HG03196 (cell line): ENCODE results near the gene MFRP.

ENCODE experiments used
- ATAC-seq: cut with Tn5 transposase; IDR thresholded peaks from one replicate; pipeline ENCODE4 v1.9.1; 2021; ENCODE audit not compliant: unreplicated experiment

The MFRP gene

DNA sequence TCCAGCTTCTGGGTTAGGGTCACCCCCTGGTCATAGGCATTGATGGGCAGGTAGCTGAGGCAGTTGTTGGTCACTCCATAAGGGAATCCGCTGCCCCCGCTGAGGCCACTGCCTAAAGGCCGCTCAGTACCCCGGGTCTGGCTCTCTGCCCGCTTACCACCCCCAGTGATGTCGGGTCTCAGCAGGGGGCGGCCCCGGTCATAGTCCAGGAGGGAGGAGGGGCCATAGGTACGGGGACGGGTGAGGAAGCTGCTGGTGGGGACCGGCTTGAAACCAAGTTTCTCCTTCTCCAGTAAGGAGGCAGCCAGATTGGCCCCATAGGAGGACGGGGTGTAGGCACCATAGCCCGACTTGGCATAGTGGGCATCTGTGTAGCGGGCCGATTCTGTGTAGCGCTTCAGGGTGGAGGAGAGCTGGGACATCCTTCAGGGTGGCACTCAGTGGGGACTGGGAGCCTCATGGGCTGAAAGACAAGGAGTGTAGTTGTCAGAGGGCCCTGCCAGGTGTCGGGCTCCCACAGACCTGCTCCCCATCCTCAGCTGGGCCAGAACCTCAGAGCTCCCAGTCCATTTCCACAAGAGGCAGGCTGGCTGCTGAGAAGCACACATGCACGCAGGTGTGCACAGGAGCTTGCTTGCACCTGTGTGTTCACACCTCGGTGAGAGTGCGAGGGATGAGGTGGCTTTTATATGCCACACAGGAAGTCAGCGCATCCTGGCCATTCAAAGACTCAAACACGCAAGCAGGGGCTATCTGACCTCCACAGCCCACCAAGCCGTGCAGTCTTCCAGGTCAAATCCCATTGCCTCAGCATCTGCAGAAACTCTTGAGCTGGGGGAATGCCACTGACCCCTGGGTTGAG, 26.8 kb upstream of the MFRP start:
- ATAC-seq: no peak

DNA sequence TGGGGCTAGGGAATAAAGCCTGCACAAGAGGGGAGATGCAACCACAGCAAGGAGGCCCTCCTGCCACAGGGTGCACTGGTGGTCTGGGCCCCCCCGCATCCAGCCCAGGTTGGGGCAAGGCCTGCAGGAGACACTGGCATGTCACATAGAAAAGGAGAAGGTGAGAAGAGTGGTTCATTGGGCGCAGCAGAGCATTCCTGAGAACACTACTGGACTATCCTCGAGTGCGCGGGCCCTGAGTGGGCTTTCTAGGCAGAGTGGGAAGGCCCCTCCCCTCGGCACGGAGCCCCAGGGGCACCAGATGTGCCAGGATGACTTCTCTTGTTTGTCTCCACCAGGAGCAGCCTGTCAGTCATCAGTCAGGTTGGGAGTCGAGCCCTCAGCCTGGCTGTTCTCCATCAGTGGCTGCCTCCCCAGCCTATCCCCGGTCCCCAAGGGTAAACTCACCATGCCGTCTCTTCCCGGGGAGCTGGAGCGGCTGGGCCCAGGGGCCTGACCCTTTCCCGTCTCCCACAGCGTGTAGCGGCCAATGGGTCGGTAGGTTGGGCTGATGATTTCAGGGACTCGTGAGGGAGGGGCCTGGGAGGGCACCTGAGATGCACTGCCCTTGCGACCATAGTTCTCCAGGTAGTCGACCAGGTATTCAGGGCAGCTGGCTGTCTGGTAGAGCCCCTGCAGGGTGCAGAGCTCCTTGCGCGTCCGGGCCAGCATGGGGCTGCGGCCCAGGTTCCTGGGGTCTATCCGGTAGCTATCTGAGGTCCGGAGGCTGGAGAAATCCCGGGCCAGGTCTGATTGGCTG, 26.0 kb upstream of the MFRP start:
- ATAC-seq: no peak

DNA sequence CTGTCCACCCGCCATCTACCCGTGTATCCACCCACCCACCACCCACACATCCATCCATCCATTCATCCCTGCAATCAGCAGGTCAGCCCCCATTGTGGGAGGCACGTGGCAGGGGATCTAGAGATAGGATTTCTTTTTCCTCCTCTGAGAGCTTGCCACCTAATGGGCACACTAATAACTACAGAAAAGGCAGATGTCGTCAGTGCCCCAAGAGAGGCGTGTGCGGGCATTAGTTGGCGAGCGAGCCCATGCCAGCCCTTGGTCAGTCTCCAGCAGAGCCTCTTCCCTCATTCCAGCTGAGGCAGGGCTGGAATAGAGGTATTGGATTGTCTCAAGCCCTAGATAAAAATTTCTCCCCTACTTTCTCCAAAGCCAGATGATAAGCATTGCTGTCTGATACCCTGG, 25.3 kb upstream of the MFRP start:
- ATAC-seq: no peak

DNA sequence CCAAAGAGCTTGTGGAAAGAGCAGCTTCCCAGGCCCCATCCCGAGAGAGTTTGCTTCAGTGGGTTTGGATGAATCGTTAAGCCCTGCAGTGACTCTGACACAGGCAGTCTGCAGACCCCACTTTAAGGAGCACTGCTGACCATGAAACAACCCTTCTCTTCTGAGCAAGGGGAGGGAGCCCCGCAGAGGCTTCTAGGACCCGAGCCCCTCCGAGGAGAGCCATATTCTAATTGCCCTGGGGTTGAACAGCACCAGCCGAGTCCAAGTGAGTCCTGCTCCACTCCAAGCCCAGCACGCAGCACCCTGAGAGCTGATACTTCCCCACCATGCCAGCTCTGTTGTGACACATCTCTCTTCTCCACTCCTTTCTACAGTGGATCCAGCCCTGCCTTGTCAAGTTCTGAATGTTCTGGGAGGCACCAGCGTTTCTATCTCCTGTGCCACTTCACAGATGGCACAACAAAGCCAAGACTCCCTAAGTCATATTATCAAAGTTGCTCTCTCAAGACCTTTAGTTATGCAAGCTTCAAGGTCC, 24.6 kb upstream of the MFRP start:
- ATAC-seq: no peak

DNA sequence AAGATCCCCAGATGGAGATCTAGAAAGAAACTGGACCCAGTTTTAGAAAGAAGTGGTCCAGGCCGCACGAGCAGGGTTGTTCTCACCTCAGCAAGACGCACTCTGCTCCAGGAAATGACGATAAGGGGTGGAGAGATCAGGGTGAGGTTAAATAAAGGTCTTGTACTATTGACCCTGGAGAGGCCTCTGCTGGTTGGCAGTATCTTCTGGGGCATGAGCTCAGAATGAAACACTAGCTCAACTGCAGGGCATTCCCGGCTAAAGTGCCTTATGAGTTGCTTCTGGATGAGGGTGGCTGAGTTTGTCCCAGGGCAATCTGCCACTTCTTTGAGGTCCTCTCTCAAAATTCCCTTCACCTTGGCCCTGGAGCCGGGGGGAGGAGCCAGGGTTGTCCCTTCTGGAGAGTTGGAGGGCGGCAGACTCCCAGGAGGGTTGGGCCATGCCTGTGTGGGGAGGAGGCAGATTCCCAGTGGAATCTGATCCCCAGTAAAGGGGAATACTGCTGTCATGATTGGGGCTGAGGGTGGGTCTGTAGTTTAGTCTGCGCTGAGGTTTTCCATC, 24.1 kb upstream of the MFRP start:
- ATAC-seq: no peak

DNA sequence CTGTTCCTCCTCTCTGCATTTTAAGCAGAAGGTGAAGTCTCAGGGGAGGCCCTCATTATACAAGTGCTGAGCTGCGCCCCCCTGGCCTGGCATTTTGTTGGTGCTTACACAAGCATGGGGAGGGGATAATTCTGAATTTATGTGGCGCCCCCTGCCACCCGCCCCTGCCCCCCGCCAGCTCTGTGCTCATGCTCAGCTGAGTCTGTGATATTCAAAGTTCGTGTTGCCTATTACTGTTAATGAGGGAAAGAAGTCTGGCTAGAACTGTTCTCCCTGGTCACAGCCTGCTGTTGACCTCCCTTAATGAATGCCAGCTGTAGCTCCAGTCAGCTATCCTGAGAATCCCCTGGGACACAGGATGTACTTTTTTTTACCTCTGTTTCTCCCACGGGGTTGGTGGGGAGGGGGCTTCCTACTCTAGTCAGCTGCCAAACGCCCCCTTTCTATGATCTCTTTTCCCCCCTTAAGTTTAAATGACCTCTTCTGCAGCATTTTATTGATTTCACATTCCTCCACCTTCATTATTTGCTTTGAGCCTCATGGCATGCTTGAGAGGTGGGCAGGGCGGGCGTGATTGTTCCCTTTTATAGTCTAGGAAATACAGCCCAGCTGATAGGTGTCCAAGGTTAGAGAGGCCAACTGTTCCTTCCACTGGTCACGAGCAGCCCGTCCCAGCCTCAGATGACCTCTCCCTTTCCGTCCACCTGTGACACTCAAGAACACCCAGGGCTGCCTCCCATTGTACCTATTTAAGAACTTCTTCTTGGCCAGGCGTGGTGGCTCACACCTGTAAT, 22.8 kb upstream of the MFRP start:
- ATAC-seq: no peak

DNA sequence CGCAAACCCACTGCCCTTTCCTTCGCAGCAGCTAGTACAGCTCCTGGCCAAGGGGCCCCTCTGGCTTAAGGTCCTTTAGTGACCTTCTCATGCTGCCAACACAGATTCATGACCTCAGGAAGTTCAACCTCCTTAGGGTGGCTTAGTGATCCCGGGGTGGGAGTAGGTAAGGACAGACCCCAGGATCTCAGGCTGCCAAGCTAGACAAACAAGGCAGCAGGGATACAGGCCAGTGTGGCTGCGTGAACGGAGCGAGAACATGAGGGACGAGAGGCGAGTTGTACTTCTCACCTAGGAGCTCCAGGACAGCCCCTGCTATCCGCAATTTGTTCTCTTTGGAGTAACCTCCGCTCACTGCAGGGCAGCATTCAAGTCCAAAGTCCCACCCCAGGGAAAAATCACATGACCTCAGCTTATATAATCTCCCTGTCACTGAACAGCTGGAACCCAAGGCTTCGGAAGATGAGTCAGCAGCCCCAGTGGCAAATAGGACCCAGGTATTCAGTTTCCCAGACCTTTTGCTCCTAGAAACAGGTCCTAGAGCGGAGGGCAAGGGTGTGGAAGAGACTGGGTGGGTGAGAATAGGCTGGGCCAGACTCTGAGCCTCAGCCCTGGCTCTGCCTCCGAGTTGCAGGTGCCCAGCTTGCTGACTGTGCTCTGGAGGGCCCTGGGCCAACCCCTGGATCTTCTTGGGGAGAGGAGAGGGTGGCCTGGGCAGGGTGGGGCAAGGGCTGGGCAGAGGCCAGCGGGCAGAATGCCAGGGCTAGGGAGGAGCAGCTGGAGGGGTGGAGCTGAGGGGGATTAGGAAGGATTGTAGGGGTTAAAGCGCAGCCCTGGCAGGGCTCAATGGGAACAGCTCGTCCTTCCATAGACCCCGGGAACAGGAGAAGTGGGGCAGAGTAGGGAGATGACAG, 21.9 kb upstream of the MFRP start:
- ATAC-seq: no peak

DNA sequence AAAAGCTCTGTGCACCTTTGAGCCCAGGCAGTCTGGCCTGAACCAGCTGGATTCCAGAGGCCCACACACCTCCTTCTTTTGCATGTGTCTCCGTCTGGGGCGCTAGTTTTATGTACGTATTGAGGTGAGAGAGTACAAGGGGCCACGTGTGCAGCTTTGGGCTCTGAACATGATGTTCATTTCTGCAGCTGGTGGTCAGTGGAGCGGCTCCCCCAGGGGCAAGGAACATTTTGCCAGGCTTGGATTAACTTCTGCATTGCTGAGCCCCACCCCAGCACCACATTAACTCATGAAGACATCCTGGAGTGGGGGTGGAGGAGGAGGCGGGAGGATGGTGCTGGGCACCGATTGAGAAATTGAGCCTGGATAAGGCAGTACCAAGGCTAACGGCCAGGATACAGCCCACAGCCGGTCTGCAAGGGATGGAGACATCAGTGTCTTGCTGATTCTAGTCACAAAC, 21.2 kb upstream of the MFRP start:
- ATAC-seq: no peak

DNA sequence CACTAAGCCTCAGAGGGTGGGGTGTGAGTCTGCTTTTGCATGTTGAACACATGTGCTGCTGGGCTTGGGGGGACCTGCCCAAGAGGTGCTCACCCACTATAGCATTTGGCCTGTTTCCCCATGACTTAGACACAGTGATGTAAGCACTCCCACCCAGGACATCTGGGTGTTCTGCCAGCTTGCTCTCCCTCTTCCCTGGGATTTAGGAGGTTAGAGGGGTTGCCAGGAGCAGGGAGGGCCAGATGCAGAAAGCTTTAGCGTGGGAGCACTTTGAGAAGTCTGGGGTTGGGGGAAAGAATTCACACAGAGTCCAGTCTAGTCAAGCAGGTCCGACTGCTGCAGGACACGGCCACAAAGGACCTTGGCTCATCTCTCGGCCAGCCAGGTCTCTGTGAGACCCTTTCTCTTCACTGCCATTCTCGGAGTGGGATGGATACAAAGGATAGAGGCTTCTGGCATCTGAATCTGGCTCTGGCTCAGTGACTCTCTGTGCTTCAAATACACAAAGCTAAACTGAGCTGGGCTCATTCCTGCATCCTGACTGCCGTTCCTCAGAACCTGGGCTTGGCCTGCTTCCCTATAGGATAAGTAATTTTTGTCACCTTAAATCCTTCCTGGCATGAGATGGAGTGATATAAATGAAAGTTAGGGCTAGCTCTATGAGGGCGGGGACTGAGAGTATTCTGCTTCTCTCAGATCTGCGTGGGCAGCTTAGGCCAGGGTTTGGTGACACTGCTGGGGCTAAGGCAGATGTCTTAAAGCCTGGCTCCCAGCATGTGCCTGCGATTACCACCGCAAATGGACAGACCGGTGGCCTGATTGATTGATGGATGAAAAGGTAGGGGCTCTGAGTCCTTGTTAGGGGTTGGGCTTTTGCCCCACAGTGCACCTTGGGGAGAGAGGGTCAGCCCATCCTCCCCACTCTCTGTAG, 20.4 kb upstream of the MFRP start:
- no peak for ATAC-seq

DNA sequence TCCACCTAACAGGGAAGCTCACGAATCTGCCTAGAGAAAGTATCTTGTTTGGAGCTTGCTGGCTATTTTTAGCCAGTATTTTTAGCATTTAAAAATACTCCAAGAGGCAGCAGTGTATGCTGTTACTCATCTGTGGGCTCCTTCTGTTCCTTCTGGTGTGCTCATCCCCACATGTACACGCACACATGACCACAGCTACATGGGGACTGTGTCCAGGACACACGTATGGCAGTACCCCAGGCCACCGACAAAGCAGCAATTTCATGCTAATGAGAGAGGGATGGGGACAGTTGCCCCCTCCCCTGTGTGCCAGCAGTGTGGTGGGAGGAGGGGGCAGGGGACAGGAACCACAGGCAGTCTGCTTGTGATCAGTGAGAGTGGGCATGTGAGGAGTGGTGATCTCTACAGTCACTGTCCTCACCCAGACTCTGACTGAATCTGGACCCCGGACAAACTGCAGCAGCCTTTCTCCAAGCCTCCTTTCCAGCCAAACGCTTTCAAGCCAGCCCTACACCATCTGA, 18.6 kb upstream of the MFRP start:
- no peak for ATAC-seq

DNA sequence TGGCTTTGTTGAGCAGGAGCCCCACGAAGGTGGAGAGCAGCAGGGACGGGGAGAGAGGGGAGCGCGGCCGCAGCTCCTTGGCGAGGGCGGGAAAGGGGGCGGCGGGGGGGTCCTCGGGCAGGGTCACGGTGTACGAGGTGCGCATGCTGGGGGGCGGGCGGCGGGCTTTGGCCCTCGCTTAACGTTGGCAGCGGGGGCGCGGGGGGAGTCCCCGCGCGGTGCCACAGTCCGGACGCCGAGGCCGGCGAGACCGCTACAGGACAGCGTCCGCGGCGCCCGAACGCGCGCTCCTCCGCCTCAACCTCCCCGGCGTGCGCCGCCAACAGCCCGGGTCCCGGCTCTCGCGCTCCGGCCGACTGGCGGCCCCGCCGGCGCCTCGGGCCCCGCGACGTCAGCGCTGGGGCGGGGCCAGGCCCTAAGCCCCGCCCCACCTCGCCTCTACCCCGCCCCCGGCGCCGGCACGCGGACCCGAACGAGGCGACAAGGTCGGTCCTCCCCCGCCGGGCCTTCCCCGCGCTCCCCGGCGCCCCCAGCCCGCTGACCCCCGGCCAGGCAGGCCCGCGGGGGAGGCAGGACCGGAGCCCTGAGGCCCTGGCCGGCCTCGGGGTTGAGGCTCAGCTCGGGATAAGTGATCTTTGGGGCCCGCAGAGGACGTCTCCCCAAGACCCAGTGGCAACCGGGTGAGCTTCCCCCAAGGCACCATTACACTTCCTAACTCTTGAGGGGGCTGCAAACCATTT, 17.5 kb upstream of the MFRP start:
- ATAC-seq: no peak

DNA sequence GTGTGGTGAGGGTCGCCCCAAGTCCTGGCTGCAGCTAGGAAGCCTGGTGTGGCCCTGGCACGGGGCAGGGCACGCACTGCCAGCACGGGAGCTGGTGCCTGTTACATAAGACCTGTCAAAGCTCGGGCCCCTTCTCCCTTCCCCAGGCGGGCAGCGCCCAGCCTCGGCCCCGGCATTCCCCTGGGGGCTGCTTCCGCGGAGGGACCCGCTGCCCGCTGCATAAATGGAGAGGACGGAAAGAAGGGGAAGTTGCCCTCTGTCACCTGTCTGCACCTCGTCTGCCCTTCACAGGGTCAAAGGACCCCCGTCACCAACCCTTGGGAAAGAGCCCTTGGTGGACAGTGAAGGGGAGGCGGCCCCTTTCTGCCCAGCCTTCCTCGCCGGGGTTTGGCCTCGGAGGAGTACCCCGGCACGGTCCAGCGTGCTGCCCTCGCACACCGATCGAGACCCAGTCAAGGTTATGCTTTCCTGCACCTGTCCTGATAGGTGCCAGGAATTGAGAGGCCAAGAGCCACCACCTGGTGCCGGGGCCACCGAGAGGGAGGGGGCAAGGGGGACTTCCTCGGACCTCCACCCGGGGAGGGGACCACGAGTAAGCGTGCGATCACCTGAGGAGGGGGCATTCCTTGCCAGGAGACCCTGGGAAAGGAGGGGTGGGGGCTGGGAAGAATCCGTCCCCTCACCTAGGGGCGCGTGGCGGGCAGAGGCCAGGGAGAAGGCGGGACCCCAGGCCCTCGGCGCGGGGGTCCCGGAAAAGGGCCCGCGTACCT, 16.8 kb upstream of the MFRP start:
- no peak for ATAC-seq

DNA sequence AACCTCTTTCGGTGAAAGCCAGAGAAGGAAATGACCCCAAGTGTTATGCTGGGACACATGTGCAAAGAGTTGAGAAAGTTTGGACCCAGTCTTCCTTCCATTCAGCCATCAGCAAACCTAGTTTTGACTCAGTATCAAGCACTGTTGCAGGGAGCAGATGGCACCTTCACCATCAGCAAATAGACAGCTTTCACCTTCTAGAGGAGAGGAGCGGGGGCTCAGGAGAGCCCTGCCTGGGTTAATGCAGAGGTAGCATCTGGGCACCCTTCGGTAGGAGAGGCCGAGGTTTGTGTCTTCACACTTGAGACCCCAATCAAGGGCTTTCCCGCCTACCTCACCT, 16.2 kb upstream of the MFRP start:
- no peak for ATAC-seq

DNA sequence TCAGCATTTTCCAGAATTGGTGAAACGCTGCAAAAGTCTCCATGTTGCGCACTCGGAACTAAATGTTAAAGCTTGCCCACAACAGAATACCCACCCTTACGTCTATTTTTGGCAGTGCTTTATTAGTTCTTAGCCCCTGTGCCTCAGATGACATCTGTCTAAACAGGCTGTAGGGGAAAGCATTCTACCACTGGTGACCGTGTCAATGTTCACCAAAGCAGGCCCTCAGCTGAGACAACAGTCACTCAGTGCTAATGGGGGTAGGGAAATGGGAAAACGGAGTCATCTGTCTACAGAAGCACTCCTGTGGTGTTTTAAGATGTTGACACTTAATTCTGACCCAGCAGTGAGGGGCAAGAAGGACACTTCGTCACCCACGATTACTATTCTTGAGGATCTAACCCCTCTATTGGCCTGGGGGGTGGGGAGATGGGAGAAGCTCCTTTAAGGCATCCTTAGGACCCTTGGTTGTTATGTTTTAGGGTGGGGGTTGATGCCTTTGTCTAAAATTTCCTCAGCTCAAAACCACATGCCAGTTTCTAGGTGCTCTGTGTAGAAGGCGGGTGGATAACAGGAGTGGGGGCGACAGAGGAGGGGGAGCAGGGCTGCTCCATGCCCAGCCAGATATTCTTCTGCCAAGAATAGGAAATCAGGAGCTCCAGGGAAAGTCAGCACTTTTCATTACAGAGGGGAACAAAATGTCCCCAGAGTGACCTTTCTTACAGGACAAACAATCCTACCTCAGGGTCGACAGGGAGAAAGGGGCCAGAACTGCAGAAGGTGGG, 15.6 kb upstream of the MFRP start:
- ATAC-seq: no peak

DNA sequence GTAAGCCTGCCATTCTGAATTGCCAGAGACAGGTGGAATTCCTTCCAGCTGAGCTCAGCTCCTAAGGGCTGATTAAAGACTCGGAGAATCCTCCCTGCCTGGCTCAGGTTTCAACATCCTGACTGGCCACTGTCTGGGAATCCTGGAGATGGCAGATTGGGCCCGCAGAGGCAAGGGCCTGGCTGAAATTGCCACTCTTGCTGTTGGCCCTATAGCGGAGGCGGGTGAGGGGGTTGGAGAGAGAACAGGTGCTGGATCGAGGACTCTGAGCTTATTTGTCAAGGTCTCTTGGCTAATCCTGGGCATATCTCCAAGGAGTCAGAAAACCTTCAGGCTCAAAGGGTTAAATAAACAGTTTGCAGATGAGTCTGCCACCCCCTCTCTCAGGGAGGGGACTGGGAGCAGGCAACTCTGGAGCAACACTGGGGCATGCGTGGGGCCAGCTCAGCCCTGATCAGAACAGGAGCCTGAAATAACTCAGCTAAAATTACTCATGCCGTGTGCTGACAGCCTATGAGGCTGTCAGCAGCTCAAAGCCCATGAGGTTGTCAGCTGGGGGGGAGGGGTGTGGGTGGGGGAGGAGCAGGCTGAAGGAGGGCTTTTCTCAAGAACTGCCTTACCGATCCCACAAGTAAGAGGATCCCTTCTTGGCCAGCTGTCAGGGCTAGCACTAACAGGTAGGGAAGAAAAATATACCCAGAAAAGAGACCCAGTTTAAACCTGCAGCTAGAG, 14.7 kb upstream of the MFRP start:
- no peak for ATAC-seq
